SK-N-SH treated with all-trans-retinoic acid at 6 μM for 48 hours (cell line): ENCODE measurements around the gene LINGO3.

Experiments used
- POU6F1 ChIP-seq: fragments of 250-450 bp; sonication (Bioruptor Pico); IDR thresholded peaks from 2 replicates; pipeline ENCODE4 v1.8.0; 2021; ENCODE audit warnings: low read depth, mild to moderate bottlenecking, moderate library complexity, borderline replicate concordance
- PPARA ChIP-seq: fragments of 250-450 bp; sonication (Bioruptor Pico); IDR thresholded peaks from 2 replicates; pipeline ENCODE4 v1.5.0; 2020; ENCODE audit warnings: mild to moderate bottlenecking, borderline replicate concordance
- RARB ChIP-seq: fragments of 250-450 bp; sonication (Bioruptor Pico); IDR thresholded peaks from 2 replicates; pipeline ENCODE4 v1.8.0; 2021; ENCODE audit warnings: mild to moderate bottlenecking, moderate library complexity
- SNAI2 ChIP-seq: fragments of 250-450 bp; sonication (Bioruptor Pico); IDR thresholded peaks from 2 replicates; pipeline ENCODE4 v1.5.0; 2020; ENCODE audit warnings: mild to moderate bottlenecking, moderate library complexity
- TOX ChIP-seq: fragments of 250-450 bp; sonication (Bioruptor Pico); IDR thresholded peaks from 2 replicates; pipeline ENCODE4 v1.8.0; 2021; ENCODE audit warnings: mild to moderate bottlenecking, moderate library complexity, borderline replicate concordance
- ZFP3 ChIP-seq: fragments of 250-450 bp; sonication (Bioruptor Pico); IDR thresholded peaks from 2 replicates; pipeline ENCODE4 v1.5.0; 2020; ENCODE audit warnings: mild to moderate bottlenecking, moderate library complexity
- ZFP30 ChIP-seq: fragments of 450-650 bp; formaldehyde crosslinking; IDR thresholded peaks from 2 replicates; pipeline ENCODE4 v1.5.0; 2022; ENCODE audit warnings: mild to moderate bottlenecking, moderate library complexity
- TF ChIP-seq, protein P1 (sequence below): fragments of 250-450 bp; sonication (Bioruptor Pico); IDR thresholded peaks from 2 replicates; pipeline ENCODE4 v1.5.0; 2020; ENCODE audit warnings: mild to moderate bottlenecking, moderate library complexity
- TF ChIP-seq, protein P2 (sequence below): fragments of 250-450 bp; sonication (Bioruptor Pico); IDR thresholded peaks from 2 replicates; pipeline ENCODE4 v1.5.1; 2020; ENCODE audit warnings: low read depth, mild to moderate bottlenecking, moderate library complexity
- TF ChIP-seq, protein P3 (sequence below): fragments of 250-450 bp; sonication (Bioruptor Pico); IDR thresholded peaks from 2 replicates; pipeline ENCODE4 v1.8.0; 2020; ENCODE audit warnings: mild to moderate bottlenecking, moderate library complexity, borderline replicate concordance

DNA sequence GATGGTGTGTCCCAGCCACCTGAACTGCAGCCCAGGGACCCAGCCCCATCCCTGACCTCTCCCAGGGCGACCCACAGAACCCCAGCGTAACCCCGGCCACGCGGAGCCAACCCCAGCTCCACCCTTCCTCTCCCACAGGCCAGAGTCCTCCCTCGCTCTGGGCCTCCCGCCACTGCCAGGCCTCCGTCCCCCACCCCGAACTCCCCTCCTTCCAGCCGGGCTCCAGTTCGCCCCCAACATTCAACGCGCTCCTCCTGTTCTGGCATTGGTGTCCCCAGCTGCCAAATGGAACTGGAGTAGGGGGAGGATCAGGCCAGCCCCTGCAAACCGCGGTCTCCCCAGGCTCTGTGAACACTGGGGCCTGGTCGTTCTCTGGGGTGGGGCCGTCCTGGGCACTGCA is 7.4 kb downstream of the LINGO3 start:
- TF ChIP-seq RARB (CRISPR knock-in tag) (no peak), ZFP30 (no peak), TOX (CRISPR knock-in tag) (no peak), ZFP3 (CRISPR knock-in tag) (no peak), POU6F1 (CRISPR knock-in tag) (no peak), SNAI2 (CRISPR knock-in tag) (no peak), PPARA (CRISPR knock-in tag) (no peak)
- TF ChIP-seq, protein P1, sequence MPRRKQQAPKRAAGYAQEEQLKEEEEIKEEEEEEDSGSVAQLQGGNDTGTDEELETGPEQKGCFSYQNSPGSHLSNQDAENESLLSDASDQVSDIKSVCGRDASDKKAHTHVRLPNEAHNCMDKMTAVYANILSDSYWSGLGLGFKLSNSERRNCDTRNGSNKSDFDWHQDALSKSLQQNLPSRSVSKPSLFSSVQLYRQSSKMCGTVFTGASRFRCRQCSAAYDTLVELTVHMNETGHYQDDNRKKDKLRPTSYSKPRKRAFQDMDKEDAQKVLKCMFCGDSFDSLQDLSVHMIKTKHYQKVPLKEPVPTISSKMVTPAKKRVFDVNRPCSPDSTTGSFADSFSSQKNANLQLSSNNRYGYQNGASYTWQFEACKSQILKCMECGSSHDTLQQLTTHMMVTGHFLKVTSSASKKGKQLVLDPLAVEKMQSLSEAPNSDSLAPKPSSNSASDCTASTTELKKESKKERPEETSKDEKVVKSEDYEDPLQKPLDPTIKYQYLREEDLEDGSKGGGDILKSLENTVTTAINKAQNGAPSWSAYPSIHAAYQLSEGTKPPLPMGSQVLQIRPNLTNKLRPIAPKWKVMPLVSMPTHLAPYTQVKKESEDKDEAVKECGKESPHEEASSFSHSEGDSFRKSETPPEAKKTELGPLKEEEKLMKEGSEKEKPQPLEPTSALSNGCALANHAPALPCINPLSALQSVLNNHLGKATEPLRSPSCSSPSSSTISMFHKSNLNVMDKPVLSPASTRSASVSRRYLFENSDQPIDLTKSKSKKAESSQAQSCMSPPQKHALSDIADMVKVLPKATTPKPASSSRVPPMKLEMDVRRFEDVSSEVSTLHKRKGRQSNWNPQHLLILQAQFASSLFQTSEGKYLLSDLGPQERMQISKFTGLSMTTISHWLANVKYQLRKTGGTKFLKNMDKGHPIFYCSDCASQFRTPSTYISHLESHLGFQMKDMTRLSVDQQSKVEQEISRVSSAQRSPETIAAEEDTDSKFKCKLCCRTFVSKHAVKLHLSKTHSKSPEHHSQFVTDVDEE, result no peak
- TF ChIP-seq, protein P2, sequence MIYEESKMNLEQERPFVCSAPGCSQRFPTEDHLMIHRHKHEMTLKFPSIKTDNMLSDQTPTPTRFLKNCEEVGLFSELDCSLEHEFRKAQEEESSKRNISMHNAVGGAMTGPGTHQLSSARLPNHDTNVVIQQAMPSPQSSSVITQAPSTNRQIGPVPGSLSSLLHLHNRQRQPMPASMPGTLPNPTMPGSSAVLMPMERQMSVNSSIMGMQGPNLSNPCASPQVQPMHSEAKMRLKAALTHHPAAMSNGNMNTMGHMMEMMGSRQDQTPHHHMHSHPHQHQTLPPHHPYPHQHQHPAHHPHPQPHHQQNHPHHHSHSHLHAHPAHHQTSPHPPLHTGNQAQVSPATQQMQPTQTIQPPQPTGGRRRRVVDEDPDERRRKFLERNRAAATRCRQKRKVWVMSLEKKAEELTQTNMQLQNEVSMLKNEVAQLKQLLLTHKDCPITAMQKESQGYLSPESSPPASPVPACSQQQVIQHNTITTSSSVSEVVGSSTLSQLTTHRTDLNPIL, result no peak
- TF ChIP-seq, protein P3, sequence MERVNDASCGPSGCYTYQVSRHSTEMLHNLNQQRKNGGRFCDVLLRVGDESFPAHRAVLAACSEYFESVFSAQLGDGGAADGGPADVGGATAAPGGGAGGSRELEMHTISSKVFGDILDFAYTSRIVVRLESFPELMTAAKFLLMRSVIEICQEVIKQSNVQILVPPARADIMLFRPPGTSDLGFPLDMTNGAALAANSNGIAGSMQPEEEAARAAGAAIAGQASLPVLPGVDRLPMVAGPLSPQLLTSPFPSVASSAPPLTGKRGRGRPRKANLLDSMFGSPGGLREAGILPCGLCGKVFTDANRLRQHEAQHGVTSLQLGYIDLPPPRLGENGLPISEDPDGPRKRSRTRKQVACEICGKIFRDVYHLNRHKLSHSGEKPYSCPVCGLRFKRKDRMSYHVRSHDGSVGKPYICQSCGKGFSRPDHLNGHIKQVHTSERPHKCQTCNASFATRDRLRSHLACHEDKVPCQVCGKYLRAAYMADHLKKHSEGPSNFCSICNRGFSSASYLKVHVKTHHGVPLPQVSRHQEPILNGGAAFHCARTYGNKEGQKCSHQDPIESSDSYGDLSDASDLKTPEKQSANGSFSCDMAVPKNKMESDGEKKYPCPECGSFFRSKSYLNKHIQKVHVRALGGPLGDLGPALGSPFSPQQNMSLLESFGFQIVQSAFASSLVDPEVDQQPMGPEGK (CRISPR knock-in tag), result no peak
